Panc1 (cell line): ENCODE data around the gene DLGAP1. TPM values are rescaled to one million over a fixed set of nuclear protein-coding genes. Genes with fewer than 3 reads are reported as not detected.

Experiments used
- ATAC-seq: fragments of 200-7000 bp; cut with Tn5 transposase; 2 replicates; pipeline ENCODE4 v1.9.1; 2020; ENCODE audit warnings: mild to moderate bottlenecking, moderate library complexity
- BruUV-seq: library from RNA; stranded (reverse); fragments of 400-500 nt; replicated peaks from 2 replicates; lab custom pipeline; 2021; lab: Mats Ljungman, UMichigan
- CTCF ChIA-PET: fragments of 300-600 bp; sonication (Branson Sonifier 250); formaldehyde crosslinking; loops from one replicate; lab custom pipeline; 2022; ENCODE audit warnings: antibody characterized with exemption; lab: Charles Lee
- POLR2A ChIA-PET: fragments of 300-600 bp; sonication (Branson Sonifier 250); formaldehyde crosslinking; loops from one replicate; lab custom pipeline; 2022; ENCODE audit warnings: antibody characterized with exemption; lab: Charles Lee
- DNase-seq: peaks from one replicate; pipeline ENCODE4 v3.0.0-alpha.2; 2010; ENCODE audit warnings: low read depth, low spot score
- H3K27ac ChIP-seq: 2 replicates; pipeline ENCODE4 v1.5.1; 2011; ENCODE audit warnings: mild to moderate bottlenecking, low read length, inconsistent platforms
- H3K27me3 ChIP-seq: fragments of 200-500 bp; sonication (Bioruptor generic); 2 replicates; pipeline ENCODE4 v1.6.0; 2014; ENCODE audit warnings: low read length, inconsistent platforms; ENCODE audit not compliant: control insufficient read depth, insufficient read depth
- H3K36me3 ChIP-seq: fragments of 200-500 bp; sonication (Bioruptor generic); 2 replicates; pipeline ENCODE4 v1.5.1; 2014; ENCODE audit warnings: inconsistent platforms, mild to moderate bottlenecking, low read length, moderate library complexity; ENCODE audit not compliant: control insufficient read depth, insufficient read depth
- H3K4me1 ChIP-seq: 2 replicates; pipeline ENCODE4 v1.5.1; 2011; ENCODE audit warnings: inconsistent platforms, mild to moderate bottlenecking, low read length, moderate library complexity; ENCODE audit not compliant: control insufficient read depth, insufficient read depth
- H3K4me3 ChIP-seq, 2 experiments: 2 replicates each; pipeline ENCODE4 v1.5.1; 2011 to 2012; ENCODE audit warnings: low read depth in 2 of 2, low read length in 2 of 2, mild to moderate bottlenecking in 2 of 2, inconsistent platforms in 1 of 2, moderate library complexity in 1 of 2
- H3K9me3 ChIP-seq: fragments of 200-500 bp; sonication (Bioruptor generic); 2 replicates; pipeline ENCODE4 v1.5.1; 2014; ENCODE audit warnings: low read depth, mild to moderate bottlenecking, inconsistent platforms, low read length, moderate library complexity; ENCODE audit not compliant: control insufficient read depth, insufficient read depth
- POLR2AphosphoS5 ChIP-seq: IDR thresholded peaks from 2 replicates; pipeline ENCODE4 v1.6.1; 2012; ENCODE audit warnings: mild to moderate bottlenecking, low read depth, low read length, moderate library complexity
- SIN3A ChIP-seq: IDR thresholded peaks from 2 replicates; pipeline ENCODE4 v1.6.1; 2012; ENCODE audit warnings: low read depth, mild to moderate bottlenecking, low read length, moderate library complexity, borderline replicate concordance; ENCODE audit not compliant: insufficient read depth
- TCF7L2 ChIP-seq: IDR thresholded peaks from 2 replicates; pipeline ENCODE4 v1.6.1; 2011; ENCODE audit warnings: mild to moderate bottlenecking, low read depth, low read length, inconsistent platforms
- in situ Hi-C: cut with HindIII; loops from 2 replicates; pipeline ENCODE4 v1.10.0; 2016; ENCODE audit warnings: low sequenced_read_pairs, low pct_unique_long_range_greater_than_20kb
- intact Hi-C: fragments of 100-400 bp; cut with micrococcal nuclease; formaldehyde crosslinking; loops from one replicate; pipeline ENCODE4 v1.10.0; 2022; ENCODE audit not compliant: unreplicated experiment
- total RNA-seq: library from RNA; stranded (reverse); gene quantifications from one replicate; pipeline ENCODE4 v1.2.1, GENCODE V29; 2021; ENCODE audit not compliant: unreplicated experiment
- TF ChIP-seq, protein P1 (sequence below), 2 experiments: IDR thresholded peaks; 2 replicates each; pipeline ENCODE4 v1.6.1; 2011 to 2012; ENCODE audit warnings: low read depth in 2 of 2, control low read depth in 1 of 2, low read length in 1 of 2, mild to moderate bottlenecking in 1 of 2, moderate library complexity in 1 of 2; ENCODE audit not compliant: insufficient read depth in 1 of 2
- TF ChIP-seq, protein P2 (sequence below): fragments of 450-650 bp; IDR thresholded peaks from 2 replicates; pipeline ENCODE4 v1.5.1; 2017; ENCODE audit warnings: mild to moderate bottlenecking

Gene DLGAP1
- total RNA-seq, 1 experiment from 2014 or later = 1.8 TPM

DNA sequence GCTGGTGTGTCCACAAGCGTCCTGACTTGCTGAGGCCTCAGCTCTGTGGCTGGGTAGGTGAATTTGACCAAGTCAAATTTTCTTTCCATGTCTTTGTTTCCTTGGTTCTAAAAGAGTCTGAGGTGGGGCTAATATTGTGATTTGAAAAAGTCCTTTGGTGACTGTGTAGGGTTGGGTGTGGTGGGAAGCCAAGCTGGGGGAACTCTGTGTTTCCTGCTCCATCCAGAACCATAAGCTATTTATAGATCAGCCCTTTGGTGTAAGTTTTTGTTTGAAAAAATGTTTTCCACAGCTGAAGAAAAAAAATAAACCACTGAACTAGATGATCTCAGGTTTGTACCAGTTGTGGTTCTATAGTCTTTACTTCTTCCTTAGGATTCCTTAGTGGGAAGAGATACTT is 542.4 kb downstream of the DLGAP1 start:
- Histone ChIP-seq H3K4me1 (no peaks in the 10 kb centered on the region), H3K27me3 (no peaks in the 10 kb centered on the region; the same call in 1 of the 2 replicates), H3K36me3 (no peaks in the 10 kb centered on the region), H3K9me3 (no peaks in the 10 kb centered on the region), H3K27ac (no peak overlapping the region), H3K4me3 (no peak overlapping the region)
- TF ChIP-seq, protein P1, sequence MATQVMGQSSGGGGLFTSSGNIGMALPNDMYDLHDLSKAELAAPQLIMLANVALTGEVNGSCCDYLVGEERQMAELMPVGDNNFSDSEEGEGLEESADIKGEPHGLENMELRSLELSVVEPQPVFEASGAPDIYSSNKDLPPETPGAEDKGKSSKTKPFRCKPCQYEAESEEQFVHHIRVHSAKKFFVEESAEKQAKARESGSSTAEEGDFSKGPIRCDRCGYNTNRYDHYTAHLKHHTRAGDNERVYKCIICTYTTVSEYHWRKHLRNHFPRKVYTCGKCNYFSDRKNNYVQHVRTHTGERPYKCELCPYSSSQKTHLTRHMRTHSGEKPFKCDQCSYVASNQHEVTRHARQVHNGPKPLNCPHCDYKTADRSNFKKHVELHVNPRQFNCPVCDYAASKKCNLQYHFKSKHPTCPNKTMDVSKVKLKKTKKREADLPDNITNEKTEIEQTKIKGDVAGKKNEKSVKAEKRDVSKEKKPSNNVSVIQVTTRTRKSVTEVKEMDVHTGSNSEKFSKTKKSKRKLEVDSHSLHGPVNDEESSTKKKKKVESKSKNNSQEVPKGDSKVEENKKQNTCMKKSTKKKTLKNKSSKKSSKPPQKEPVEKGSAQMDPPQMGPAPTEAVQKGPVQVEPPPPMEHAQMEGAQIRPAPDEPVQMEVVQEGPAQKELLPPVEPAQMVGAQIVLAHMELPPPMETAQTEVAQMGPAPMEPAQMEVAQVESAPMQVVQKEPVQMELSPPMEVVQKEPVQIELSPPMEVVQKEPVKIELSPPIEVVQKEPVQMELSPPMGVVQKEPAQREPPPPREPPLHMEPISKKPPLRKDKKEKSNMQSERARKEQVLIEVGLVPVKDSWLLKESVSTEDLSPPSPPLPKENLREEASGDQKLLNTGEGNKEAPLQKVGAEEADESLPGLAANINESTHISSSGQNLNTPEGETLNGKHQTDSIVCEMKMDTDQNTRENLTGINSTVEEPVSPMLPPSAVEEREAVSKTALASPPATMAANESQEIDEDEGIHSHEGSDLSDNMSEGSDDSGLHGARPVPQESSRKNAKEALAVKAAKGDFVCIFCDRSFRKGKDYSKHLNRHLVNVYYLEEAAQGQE (IDR thresholded peaks at IDR 0.05; ENCODE audit: insufficient read depth in 1 of 2, low read depth in 2 of 2, low read length in 1 of 2) = no peak
- TF ChIP-seq TCF7L2 (no peak), SIN3A (no peak), POLR2AphosphoS5 (no peak)
- TF ChIP-seq, protein P2, sequence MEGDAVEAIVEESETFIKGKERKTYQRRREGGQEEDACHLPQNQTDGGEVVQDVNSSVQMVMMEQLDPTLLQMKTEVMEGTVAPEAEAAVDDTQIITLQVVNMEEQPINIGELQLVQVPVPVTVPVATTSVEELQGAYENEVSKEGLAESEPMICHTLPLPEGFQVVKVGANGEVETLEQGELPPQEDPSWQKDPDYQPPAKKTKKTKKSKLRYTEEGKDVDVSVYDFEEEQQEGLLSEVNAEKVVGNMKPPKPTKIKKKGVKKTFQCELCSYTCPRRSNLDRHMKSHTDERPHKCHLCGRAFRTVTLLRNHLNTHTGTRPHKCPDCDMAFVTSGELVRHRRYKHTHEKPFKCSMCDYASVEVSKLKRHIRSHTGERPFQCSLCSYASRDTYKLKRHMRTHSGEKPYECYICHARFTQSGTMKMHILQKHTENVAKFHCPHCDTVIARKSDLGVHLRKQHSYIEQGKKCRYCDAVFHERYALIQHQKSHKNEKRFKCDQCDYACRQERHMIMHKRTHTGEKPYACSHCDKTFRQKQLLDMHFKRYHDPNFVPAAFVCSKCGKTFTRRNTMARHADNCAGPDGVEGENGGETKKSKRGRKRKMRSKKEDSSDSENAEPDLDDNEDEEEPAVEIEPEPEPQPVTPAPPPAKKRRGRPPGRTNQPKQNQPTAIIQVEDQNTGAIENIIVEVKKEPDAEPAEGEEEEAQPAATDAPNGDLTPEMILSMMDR = no peak
- POLR2A ChIA-PET = interaction anchor here (0.6 kb wide), 1 partner anchor 188 kb away, joined by 3 read pairs; no protein-coding TSS in a partner anchor
- DNase-seq = no peak
- in situ Hi-C loops = no loop called here
- no TSS peak for BruUV-seq
- no peak for ATAC-seq
- CTCF ChIA-PET = no interaction called here
- intact Hi-C loops = no loop called here

DNA sequence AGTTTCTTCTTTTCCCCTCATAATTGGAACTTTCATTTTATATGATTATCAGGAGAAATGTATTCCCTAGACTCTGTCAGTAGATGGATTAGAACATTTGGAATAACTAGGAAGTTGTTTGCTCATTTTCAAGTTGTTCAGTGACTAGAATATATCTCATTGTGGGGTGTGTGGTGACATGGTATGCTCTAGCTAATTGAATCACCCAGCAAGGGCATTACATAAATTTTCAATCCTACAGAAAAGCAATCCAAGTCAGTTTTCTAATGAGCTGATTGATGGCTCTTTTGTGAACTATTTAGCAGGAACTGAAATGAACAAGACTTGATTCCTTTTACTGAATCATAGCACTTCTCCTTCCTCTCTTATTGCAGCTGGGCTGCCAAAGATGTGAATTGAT is 543.7 kb downstream of the DLGAP1 start:
- TF ChIP-seq TCF7L2 (no peak), SIN3A (no peak), POLR2AphosphoS5 (no peak)
- TF ChIP-seq, protein P1 (IDR thresholded peaks at IDR 0.05; ENCODE audit: insufficient read depth in 1 of 2, low read depth in 2 of 2, low read length in 1 of 2) = no peak
- TF ChIP-seq, protein P2 = no peak
- ChIA-PET POLR2A (no interaction called here), CTCF (no interaction called here)
- Histone ChIP-seq H3K27ac (no peak overlapping the region), H3K36me3 (no peaks in the 10 kb centered on the region), H3K9me3 (no peaks in the 10 kb centered on the region), H3K4me1 (no peaks in the 10 kb centered on the region), H3K27me3 (no peaks in the 10 kb centered on the region), H3K4me3 (no peak overlapping the region)
- intact Hi-C loops (no loop called here), in situ Hi-C loops (no loop called here)
- DNase-seq (no peak), ATAC-seq (no peak)
- no TSS peak for BruUV-seq
